Caki2 (cell line): ENCODE results near the gene NDUFV2. TPM values are rescaled to one million over a fixed set of nuclear protein-coding genes. Genes with fewer than 3 reads are reported as not detected.
A peak's percentile ranks its signal among the peaks of the same experiment; 100 is the strongest.
"Not testable (repeated sequence)": the region's sequence is repeated elsewhere in the genome, so short reads cannot be mapped to it uniquely, and the experiment has no call there.

ENCODE experiments used
- DNase-seq: peaks from one replicate; pipeline ENCODE4 v3.0.0-alpha.2; 2015; ENCODE audit warnings: low read depth
- in situ Hi-C: cut with HindIII; loops from 2 replicates; pipeline ENCODE4 v1.10.0; 2016; ENCODE audit warnings: low sequenced_read_pairs, low pct_unique_long_range_greater_than_20kb, mixed read lengths
- total RNA-seq: library from RNA; depleted of rRNA; stranded (reverse); fragments of >200 nt; shearing (Covaris generic); gene quantifications from 2 replicates; pipeline ENCODE4 v1.2.3, GENCODE V29; 2014; ENCODE audit warnings: low replicate concordance

Gene NDUFV2
- total RNA-seq, 1 experiment from 2014 or later: 232 TPM

DNA sequence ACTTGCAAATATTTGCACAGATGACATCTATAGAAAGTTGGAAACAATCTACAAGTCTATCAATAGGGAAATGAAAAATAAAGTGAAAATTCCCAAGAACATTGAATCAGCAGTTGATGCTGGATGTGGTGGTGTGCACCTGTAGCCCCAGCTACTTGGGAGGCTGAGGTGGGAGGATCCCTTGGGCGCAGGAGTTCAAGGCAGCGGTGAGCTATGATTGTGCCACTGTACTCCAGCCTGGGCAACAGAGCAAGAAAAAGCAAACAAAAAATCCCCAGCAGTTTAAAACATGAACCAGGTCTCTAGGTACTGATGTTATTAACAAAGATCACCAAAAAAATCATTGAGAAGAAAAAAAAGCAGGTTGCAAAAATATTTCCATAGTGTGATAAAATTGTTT is 15.4 kb upstream of the NDUFV2 start:
- DNase-seq: no peak
- in situ Hi-C loops: no loop called here

DNA sequence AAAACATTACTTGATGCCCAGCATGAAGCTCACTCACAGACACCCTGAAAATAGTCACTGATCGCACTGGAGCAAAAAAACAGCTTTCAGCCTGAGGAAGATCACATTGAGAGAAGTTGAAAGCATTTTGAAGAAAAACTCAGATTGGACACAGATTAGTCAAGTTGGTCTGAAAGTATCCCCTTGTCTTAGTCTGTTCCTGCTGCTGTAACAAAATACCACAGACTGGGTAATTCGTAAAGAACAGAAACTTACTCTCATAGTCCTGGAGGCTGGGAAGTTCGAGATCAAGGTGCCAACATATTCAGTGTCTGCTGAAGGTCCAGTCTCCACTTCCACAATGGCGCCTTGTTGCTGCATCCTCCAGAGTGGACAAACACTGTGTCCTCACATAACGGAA is 14.2 kb upstream of the NDUFV2 start:
- in situ Hi-C loops: no loop called here

DNA sequence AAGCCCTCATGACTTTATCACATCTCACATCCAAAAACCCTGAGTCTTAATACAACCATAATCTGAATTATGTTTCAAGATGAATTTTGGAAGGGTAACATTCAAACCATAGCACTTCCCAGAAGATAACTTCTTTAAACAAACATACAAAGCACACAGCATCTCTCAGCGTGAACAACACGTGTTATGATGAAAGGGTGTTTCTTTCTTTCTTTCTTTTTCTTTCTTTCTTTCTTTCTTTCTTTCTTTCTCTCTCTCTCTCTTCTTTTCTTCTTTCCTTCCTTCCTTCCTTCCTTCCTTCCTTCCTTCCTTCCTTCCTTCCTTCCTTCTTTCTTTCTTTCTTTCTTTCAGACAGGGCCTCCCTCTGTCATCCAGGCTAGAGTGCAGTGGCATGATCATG is 13.8 kb upstream of the NDUFV2 start:
- in situ Hi-C loops: not testable (repeated sequence)

More for the DNA sequence above, 14.2 kb upstream of the NDUFV2 start:
- DNase-seq: no peak

DNA sequence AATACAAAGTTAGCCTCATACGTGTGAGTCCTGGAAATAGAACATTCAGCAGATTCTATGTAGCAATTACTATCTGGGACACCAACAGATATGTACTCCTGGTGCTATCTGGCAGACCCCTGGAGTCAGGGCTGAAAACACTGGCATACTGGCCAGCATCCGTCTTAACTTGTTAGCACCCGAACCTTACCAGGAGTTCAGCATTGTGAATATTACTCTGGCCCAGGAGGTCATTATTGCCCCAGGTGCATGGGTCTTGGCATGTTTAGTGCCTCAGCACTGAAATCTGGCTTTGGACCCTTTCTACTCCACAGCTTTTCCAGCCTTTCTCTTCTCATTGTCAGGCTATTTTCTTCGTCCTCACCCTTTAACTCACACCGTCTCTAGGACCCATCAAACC is 11.9 kb upstream of the NDUFV2 start:
- in situ Hi-C loops: no loop called here
- DNase-seq: no peak

More for the DNA sequence above, 13.8 kb upstream of the NDUFV2 start:
- not testable (repeated sequence) for DNase-seq

DNA sequence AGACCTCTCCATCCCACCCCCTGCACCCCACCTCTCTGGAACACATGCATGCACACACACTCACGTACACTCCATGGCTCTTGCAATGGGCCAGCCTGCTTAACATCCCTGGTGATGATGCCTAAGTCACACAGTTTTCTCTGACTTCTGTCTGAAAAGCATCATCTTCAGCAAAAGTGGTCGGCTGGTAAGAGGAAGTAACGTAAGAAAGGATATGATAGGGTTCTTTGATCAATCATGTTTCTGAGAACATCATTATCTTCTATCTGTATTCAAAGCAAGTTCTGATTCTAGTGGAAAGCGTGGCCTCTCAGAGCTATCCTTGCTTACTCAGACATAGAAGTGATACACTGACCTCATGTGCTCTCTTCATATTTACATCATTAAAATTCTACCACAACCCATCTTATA is 11.4 kb upstream of the NDUFV2 start:
- no peak for DNase-seq
- in situ Hi-C loops: no loop called here

DNA sequence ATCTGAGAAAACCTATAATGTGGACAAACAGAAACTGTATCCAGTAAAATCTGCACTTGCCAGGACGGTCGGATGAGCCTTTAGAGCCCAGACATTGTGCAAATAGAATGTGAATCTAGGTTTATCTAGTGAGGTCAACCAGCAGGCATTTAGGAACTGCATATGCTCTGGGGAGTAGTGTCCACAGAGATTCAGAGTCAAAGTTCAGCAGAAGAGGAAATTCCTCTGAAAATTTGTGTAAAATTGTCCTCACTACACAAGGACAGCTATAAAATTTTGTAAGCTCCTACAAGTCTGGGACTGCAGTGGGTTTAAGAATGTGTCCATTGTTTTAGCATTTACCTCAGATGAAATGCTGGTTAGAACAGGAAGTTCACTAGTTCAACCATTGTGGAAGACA is 9.8 kb upstream of the NDUFV2 start:
- no peak for DNase-seq
- in situ Hi-C loops: no loop called here

DNA sequence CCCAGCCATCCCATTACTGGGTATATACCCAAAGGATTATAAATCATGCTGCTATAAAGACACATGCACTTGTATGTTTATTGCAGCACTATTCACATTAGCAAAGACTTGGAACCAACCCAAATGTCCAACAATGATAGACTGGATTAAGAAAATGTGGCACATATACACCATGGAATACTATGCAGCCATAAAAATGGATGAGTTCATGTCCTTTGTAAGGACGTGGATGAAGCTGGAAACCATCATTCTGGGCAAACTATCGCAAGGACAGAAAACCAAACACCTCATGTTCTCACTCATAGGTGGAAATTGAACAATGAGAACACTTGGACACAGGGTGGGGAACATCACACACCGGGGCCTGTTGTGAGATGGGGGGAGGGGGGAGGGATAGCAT is 9.4 kb upstream of the NDUFV2 start:
- in situ Hi-C loops, DNase-seq: not testable (repeated sequence)

DNA sequence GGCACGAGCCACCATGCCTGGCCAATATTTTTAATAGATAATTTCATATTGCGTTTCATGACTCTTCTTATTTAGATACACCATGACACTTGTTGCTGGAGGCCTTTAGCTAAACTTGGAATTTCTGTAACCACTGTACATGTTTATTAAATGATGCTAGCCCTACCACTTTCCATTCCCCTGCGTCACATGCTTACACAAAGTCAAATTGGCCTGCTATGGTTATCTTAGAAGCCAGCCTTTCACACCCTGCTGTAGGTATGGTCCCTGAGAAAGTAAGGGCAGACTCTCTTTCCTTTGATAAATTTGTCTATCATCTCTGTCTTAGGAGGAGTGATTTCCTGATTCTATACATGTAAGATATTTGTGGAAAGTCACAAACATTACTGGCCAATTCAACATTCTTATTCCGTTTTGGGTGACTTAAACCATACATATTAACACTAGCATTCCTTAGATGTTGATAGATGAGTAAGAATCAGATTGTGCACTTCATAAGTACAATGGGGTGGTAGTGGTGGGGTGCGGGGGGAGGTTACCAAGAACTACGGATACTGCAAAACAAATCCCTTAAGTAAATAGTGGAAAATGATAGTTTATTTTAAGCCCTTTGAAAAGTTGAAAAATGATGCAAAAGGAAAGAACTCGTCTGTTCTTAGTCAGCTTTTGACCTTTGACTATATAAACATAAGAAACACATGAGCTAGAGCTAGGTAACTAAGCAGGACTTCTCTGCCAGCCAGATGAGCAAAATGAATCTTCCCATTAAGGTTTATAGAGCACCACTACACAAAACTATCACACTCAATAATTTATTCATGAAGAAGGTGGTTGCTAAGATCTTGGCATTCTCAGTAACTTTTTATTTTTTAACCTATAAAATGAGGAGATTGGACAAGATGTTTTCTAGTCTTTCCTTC is 7.9 kb upstream of the NDUFV2 start:
- in situ Hi-C loops: no loop called here
- peak; percentile 55 for DNase-seq

DNA sequence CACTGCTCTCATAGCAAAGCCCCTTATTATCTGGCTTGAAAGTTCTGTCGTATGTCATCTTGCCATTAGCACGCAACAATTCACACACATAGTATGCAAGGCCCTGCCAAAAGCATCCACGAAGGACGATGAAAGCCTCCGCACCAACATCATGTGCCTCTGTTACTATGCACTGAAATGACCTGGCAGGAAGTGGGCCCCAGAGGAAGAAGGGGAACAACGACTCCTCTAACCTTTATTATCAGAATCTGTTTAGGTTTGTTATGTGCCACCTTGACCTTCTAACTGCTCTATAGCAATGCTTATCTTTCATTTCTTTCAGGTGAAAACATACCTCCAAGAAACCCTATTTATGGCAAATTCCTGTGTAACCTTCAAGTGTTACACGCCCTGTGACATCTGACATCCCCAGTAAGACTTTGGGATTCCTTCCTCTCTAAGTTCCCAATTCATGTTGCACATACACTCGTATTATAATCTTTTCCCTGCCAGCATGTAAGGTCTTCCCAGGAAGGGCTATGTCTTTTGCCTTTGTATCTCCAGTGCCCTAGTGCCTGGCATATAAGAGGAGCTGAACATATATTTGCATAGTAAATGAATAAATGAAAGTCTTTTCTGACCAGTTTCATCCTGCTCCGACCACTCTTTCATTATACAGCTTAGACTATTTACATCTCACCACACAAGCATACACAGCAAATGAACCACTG is 7.0 kb upstream of the NDUFV2 start:
- in situ Hi-C loops: no loop called here
- DNase-seq: no peak

DNA sequence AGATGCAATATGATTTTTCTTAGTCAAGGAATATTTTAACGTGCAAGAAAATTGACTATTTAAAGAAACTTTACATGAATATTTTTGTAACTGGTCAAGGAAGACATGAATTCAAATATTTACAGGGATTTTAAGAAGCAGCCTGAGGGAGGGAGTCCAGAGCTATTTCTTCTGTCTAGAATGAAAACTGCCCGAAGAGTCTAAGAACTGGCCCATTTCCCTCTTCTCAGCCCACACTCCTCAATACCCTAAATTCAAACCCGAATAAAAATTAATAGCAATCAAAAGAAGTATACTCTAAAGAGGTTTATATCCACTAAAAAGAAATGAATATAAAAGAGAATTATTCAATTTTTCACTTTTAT is 6.5 kb upstream of the NDUFV2 start:
- no peak for DNase-seq
- in situ Hi-C loops: no loop called here

DNA sequence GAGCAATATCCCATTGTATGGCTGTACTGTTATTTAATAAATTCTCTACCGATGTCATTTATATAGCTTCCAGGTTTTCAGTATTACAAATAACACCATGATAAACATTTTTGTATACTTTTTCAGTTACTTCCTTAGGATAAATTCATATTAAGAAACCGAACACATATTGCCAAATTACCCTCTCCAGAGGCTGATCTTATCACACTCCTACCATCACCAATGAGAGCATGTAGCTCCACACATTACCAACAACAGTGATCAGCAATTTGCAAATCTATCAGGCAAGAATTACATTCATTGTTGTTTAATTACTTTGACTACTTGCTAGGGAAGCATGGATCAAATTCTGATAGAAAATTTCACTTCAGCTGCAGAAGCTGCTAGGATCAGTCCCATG is 5.8 kb upstream of the NDUFV2 start:
- in situ Hi-C loops: no loop called here
- DNase-seq: no peak

DNA sequence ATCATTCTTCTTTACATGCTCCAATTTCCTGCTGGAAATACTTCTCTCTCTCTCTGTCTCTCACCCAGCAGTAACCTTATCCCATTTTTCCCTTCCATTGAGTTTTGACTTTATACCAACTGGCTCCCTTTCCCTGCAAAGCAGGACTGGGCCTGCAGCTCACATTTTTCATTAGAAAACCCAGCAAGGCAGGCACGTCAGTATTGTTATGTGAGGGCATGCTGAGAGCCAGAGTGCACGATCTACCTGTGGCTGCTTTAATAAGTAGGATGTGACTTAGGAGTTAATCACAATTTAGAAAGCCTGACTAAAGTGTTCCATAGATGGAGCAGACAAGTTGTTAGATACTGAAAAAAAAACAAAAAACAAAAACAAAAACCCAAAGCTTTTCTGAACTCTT is 5.2 kb upstream of the NDUFV2 start:
- DNase-seq: no peak
- in situ Hi-C loops: no loop called here

DNA sequence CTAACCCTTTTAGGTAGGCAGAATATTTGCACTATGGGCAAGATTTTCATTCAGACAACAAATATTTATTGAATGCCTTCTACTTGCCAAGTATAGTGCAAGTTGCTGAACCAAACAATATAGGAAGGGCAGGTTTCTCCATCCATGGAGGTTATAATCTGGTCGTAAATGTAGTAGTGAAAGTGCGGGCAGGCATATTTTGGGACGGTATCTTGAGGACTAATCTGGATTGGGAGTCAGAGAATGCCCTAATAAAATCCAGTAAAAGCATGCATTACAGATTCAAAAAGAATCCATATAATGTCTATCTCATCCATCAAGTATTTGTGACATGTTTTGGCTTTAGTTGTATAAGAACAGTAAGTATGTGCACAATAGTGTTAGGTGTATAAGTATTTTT is 1.7 kb upstream of the NDUFV2 start:
- in situ Hi-C loops: no loop called here
- DNase-seq: no peak

DNA sequence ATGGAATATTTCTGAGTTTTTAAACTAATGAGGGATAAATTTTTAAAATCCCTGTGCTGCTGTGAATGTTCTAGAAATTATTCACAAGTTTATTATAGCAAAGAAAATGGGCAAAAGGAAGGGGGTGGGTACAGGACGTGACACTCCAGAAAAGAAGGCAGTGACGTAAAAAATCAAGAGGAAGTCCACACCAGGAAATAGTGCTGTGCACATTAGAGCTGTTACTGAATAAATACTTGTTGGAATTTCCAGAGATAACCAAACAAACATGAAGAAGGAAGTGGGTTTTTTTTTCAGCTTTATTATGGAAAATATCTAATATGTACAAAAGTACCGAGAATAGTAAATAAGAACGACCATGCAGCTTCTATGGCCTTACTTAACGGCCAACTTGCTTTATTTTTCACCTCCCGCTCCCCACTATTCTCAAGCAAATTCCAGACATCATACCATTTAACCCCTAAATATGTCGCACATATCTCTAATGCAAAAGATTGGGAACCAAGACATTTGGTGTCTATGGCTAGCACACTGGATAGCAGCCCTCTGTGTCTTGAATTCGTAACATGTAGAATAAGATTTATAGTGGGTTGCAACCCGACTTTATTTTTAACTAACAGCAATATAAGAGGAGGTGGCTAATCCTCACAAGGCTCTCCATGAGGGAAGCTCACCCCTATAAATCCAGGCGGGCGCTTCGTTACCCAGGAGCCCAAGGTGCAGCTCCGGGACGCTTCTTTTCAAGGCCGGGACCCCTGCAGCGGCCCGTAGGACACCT is 580 bp upstream of the NDUFV2 start:
- peak; percentile 51 for DNase-seq
- in situ Hi-C loops: no loop called here

DNA sequence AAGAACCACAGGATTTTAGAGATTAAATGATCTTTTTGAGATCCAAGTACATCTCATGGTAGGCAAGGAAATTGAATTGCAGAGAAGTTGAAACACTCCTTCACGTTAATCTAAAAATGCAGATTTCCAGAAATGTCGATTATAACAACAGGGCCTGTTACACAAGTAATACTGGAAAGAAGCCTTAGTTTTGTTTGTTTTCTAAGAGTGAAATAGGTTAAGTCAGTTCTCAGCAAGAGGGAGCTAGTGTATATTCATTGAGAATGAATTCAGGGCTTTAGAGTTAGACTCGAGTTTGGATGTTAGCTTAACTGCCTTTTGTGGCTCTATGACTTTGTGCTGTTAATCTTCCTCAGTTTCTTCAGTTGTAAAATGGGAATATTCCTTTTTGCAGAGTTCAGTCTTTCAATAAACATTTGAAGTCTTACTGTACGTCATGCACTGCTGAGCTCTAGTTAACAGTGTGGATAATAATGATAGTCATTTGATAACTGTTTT is 926 bp downstream of the NDUFV2 start:
- peak; percentile 26 for DNase-seq
- in situ Hi-C loops: no loop called here

DNA sequence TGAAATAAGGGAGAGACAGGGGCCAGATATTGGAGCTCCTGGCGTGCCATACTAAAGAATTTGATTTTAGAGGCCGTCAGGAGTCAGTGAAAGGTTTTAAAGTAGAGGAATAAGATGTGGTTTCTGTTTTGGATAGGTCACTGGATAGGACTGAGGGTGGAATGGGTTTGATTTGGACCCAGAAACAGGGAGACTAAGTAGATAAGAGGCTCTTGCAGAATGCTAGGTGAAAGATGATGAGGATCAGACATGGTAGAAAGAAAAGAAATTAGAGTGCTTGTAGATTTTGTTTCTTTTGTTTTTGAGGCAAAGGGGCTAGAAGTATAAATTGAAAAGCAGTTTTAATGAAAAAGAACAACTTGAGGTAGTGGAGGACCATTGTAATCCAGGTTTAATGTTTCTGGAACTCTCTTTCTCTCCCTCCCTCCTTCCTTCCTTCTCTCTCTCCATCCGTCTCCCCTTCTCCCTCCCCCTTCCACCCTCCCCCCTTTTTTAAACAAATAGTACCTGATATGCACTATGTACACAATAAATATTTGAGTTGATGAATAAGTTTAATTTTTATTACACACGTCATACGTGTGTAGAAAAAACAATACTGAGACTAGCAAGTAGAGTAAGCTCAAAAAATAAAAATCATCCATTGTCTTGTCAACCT is 1.9 kb downstream of the NDUFV2 start:
- no peak for DNase-seq
- in situ Hi-C loops: no loop called here

DNA sequence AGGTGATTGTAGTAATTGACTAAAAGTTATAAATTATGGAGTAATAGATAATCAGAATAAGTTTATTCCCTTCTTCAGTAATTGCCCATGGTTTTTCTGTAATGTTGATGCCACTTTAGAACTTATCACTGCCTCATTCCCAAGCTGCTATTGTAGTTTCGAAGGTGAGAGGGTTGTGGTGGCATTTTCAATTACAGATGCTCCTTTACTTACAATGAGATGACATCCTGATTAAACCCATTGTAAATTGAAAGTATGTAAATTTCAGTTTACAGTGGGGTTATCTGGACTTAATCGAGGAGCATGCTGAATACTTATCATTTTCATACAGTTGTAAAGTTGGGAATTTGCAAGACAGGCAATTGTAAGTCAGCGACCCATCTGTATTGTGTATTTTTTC is 2.9 kb downstream of the NDUFV2 start:
- DNase-seq: no peak
- in situ Hi-C loops: no loop called here

DNA sequence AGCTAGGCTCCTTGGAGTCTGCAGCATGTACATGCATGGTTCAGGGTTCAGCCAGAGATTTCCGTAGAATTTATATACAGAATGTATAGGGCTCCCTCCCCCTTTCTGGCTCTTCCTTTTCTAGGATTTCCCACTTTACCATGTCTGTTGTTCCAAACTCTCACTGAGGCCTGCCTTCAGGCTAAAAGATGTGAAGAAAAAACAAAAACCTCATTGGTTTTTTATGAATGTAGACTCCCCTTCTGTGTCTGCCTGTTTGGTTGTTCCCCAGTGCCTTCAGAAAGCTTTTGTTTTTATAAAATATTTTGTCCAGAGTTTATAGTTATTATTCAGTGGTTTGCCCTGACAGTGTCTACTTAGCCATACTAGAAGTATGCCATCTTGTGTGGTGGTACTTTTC is 3.6 kb downstream of the NDUFV2 start:
- DNase-seq: no peak
- in situ Hi-C loops: no loop called here
